ENCODE measurements around the gene DALRD3.

GRCh38 chr3:49005303-49005680 is 13.1 kb downstream of the DALRD3 start:
- no peak for TF ChIP-seq CTCF (conservative IDR thresholded peaks at IDR 0.05; ENCODE audit: low read depth in 2 of 2)
- TF ChIP-seq EZH2 (IDR thresholded peaks at IDR 0.05; ENCODE audit: low read depth, unreplicated experiment) = no peak
- no peak for TF ChIP-seq POLR2AphosphoS5 (IDR thresholded peaks at IDR 0.05; ENCODE audit: low read depth)
- no peak for TF ChIP-seq EZH2phosphoT487 (IDR thresholded peaks at IDR 0.05; ENCODE audit: unreplicated experiment)
- no peak for TF ChIP-seq NANOG (IDR thresholded peaks at IDR 0.05; ENCODE audit: borderline replicate concordance)
- TF ChIP-seq CREB1 (CRISPR knock-in tag; IDR thresholded peaks at IDR 0.05; ENCODE audit: low read depth) = no peak

Data from GM23338 (cell line).